ENCODE measurements around the gene PNPLA3. TPM values are rescaled to one million over a fixed set of nuclear protein-coding genes. Genes with fewer than 3 reads are reported as not detected.
"Not testable (repeated sequence)": the region's sequence is repeated elsewhere in the genome, so short reads cannot be mapped to it uniquely, and the experiment has no call there.

Gene PNPLA3
- total RNA-seq, 1 experiment from 2014 or later, result 4.9 TPM

GRCh38 chr22:43900206-43900605, 23.4 kb upstream of the PNPLA3 start:
- intact Hi-C loops (cut with micrococcal nuclease; ENCODE audit: unreplicated experiment), result no loop called here
- no peaks in the 10 kb centered on the region for H3K27me3 ChIP-seq (ENCODE audit: control insufficient read depth, insufficient read depth, low read length)
- DNase-seq (ENCODE audit: low read depth, low spot score), result no peak
- ChIA-PET POLR2A (no interaction called here), CTCF (no interaction called here)
- no peak for ATAC-seq
- H3K36me3 ChIP-seq (ENCODE audit: control insufficient read depth, insufficient read depth, low read length), result no peaks in the 10 kb centered on the region
- BruUV-seq (replicated peaks), result no TSS peak
- H3K9me3 ChIP-seq (ENCODE audit: control insufficient read depth, insufficient read depth, low read depth, low read length), result no peaks in the 10 kb centered on the region
- no peak overlapping the region for H3K4me3 ChIP-seq (ENCODE audit: low read depth in 2 of 2, low read length in 2 of 2)
- in situ Hi-C loops (cut with HindIII; ENCODE audit: low pct_unique_long_range_greater_than_20kb, low sequenced_read_pairs), result no loop called here
- TF ChIP-seq, protein P1, sequence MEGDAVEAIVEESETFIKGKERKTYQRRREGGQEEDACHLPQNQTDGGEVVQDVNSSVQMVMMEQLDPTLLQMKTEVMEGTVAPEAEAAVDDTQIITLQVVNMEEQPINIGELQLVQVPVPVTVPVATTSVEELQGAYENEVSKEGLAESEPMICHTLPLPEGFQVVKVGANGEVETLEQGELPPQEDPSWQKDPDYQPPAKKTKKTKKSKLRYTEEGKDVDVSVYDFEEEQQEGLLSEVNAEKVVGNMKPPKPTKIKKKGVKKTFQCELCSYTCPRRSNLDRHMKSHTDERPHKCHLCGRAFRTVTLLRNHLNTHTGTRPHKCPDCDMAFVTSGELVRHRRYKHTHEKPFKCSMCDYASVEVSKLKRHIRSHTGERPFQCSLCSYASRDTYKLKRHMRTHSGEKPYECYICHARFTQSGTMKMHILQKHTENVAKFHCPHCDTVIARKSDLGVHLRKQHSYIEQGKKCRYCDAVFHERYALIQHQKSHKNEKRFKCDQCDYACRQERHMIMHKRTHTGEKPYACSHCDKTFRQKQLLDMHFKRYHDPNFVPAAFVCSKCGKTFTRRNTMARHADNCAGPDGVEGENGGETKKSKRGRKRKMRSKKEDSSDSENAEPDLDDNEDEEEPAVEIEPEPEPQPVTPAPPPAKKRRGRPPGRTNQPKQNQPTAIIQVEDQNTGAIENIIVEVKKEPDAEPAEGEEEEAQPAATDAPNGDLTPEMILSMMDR (IDR thresholded peaks at IDR 0.05), result no peak
- TF ChIP-seq TCF7L2 (IDR thresholded peaks at IDR 0.05; ENCODE audit: low read depth, low read length) (no peak), POLR2AphosphoS5 (IDR thresholded peaks at IDR 0.05; ENCODE audit: low read depth, low read length) (no peak), SIN3A (IDR thresholded peaks at IDR 0.05; ENCODE audit: borderline replicate concordance, insufficient read depth, low read depth, low read length) (no peak)
- TF ChIP-seq, protein P2, sequence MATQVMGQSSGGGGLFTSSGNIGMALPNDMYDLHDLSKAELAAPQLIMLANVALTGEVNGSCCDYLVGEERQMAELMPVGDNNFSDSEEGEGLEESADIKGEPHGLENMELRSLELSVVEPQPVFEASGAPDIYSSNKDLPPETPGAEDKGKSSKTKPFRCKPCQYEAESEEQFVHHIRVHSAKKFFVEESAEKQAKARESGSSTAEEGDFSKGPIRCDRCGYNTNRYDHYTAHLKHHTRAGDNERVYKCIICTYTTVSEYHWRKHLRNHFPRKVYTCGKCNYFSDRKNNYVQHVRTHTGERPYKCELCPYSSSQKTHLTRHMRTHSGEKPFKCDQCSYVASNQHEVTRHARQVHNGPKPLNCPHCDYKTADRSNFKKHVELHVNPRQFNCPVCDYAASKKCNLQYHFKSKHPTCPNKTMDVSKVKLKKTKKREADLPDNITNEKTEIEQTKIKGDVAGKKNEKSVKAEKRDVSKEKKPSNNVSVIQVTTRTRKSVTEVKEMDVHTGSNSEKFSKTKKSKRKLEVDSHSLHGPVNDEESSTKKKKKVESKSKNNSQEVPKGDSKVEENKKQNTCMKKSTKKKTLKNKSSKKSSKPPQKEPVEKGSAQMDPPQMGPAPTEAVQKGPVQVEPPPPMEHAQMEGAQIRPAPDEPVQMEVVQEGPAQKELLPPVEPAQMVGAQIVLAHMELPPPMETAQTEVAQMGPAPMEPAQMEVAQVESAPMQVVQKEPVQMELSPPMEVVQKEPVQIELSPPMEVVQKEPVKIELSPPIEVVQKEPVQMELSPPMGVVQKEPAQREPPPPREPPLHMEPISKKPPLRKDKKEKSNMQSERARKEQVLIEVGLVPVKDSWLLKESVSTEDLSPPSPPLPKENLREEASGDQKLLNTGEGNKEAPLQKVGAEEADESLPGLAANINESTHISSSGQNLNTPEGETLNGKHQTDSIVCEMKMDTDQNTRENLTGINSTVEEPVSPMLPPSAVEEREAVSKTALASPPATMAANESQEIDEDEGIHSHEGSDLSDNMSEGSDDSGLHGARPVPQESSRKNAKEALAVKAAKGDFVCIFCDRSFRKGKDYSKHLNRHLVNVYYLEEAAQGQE (IDR thresholded peaks at IDR 0.05; ENCODE audit: insufficient read depth in 1 of 2, low read depth in 2 of 2, low read length in 1 of 2), result no peak
- no peak overlapping the region for H3K27ac ChIP-seq (ENCODE audit: low read length)
- H3K4me1 ChIP-seq (ENCODE audit: control insufficient read depth, insufficient read depth, low read length), result no peaks in the 10 kb centered on the region

GRCh38 chr22:43901976-43902643, 21.5 kb upstream of the PNPLA3 start:
- Histone ChIP-seq H3K27ac (ENCODE audit: low read length) (no peak overlapping the region), H3K27me3 (ENCODE audit: control insufficient read depth, insufficient read depth, low read length) (no peaks in the 10 kb centered on the region), H3K4me3 (ENCODE audit: low read depth in 2 of 2, low read length in 2 of 2) (no peak overlapping the region), H3K36me3 (ENCODE audit: control insufficient read depth, insufficient read depth, low read length) (no peaks in the 10 kb centered on the region), H3K9me3 (ENCODE audit: control insufficient read depth, insufficient read depth, low read depth, low read length) (no peaks in the 10 kb centered on the region), H3K4me1 (ENCODE audit: control insufficient read depth, insufficient read depth, low read length) (no peaks in the 10 kb centered on the region)
- DNase-seq (ENCODE audit: low read depth, low spot score), result no peak
- no peak for ATAC-seq
- no peak for TF ChIP-seq POLR2AphosphoS5 (IDR thresholded peaks at IDR 0.05; ENCODE audit: low read depth, low read length)
- TF ChIP-seq, protein P1 (IDR thresholded peaks at IDR 0.05), result no peak
- TF ChIP-seq, protein P2 (IDR thresholded peaks at IDR 0.05; ENCODE audit: insufficient read depth in 1 of 2, low read depth in 2 of 2, low read length in 1 of 2), result no peak
- no peak for TF ChIP-seq TCF7L2 (IDR thresholded peaks at IDR 0.05; ENCODE audit: low read depth, low read length)
- no peak for TF ChIP-seq SIN3A (IDR thresholded peaks at IDR 0.05; ENCODE audit: borderline replicate concordance, insufficient read depth, low read depth, low read length)
- ChIA-PET CTCF (no interaction called here), POLR2A (no interaction called here)
- intact Hi-C loops (cut with micrococcal nuclease; ENCODE audit: unreplicated experiment) (no loop called here), in situ Hi-C loops (cut with HindIII; ENCODE audit: low pct_unique_long_range_greater_than_20kb, low sequenced_read_pairs) (no loop called here)
- BruUV-seq (replicated peaks), result no TSS peak

DNA sequence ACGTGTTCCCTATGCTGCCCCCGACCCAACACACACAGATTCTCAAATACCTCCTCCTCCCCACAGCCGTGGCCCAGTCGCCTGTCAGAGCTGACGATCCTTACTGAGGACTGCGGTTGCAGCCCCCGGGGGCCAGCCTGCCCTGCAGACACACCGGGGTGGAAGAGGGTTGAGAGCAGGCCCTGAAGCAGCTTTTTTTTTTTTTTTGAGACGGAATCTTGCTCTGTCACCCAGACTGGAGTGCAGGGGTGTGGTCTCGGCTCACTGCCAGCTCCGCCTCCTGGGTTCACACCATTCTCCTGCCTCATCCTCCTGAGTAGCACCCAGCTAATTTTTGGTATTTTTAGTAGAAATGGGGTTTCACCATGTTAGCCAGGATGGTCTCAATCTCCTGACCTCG, 20.6 kb upstream of the PNPLA3 start:
- BruUV-seq (replicated peaks); ATAC-seq; H3K27me3 ChIP-seq (ENCODE audit: control insufficient read depth, insufficient read depth, low read length); POLR2A ChIA-PET; H3K4me3 ChIP-seq (ENCODE audit: low read depth in 2 of 2, low read length in 2 of 2); in situ Hi-C loops (cut with HindIII; ENCODE audit: low pct_unique_long_range_greater_than_20kb, low sequenced_read_pairs); H3K27ac ChIP-seq (ENCODE audit: low read length); H3K4me1 ChIP-seq (ENCODE audit: control insufficient read depth, insufficient read depth, low read length); H3K9me3 ChIP-seq (ENCODE audit: control insufficient read depth, insufficient read depth, low read depth, low read length); DNase-seq (ENCODE audit: low read depth, low spot score); CTCF ChIA-PET; intact Hi-C loops (cut with micrococcal nuclease; ENCODE audit: unreplicated experiment); H3K36me3 ChIP-seq (ENCODE audit: control insufficient read depth, insufficient read depth, low read length): not testable (repeated sequence)

All from Panc1 (cell line).